ENCODE data around the gene HECTD1.
"Not testable (repeated sequence)": the region's sequence is repeated elsewhere in the genome, so short reads cannot be mapped to it uniquely, and the experiment has no call there.

Gene HECTD1

GRCh38 chr14:31224808-31225207 is 17.2 kb upstream of the HECTD1 start:
- no peak for DNase-seq

- no peak for DNase-seq
Measured at GRCh38 chr14:31223331-31223730, 15.7 kb upstream of the HECTD1 start.

- DNase-seq = no peak
Measured at GRCh38 chr14:31222834-31223233, 15.2 kb upstream of the HECTD1 start.

GRCh38 chr14:31221266-31221665 is 13.7 kb upstream of the HECTD1 start:
- DNase-seq = no peak

- no peak for DNase-seq
Measured at GRCh38 chr14:31219169-31219568, 11.6 kb upstream of the HECTD1 start.

GRCh38 chr14:31216359-31216758 is 8.8 kb upstream of the HECTD1 start:
- DNase-seq = no peak

- DNase-seq = no peak
Measured at GRCh38 chr14:31212893-31213292, 5.3 kb upstream of the HECTD1 start.

GRCh38 chr14:31209605-31210004 is 2.0 kb upstream of the HECTD1 start:
- DNase-seq = no peak

GRCh38 chr14:31208546-31209424 is 1.2 kb upstream of the HECTD1 start:
- no peak for DNase-seq

- peak; percentile 73 to 96 for DNase-seq
Measured at GRCh38 chr14:31207287-31207754, 272 bp downstream of the HECTD1 start.

GRCh38 chr14:31206536-31207286 is 882 bp downstream of the HECTD1 start:
- peak in 1 of 2 donors; percentile 0 for DNase-seq

GRCh38 chr14:31205681-31206535 is 1.7 kb downstream of the HECTD1 start:
- no peak for DNase-seq

GRCh38 chr14:31204593-31205534 is 2.7 kb downstream of the HECTD1 start:
- no peak for DNase-seq

GRCh38 chr14:31203899-31204592 is 3.5 kb downstream of the HECTD1 start:
- DNase-seq = not testable (repeated sequence)

- DNase-seq = no peak
Measured at GRCh38 chr14:31203414-31203742, 4.2 kb downstream of the HECTD1 start.

- DNase-seq = no peak
Measured at GRCh38 chr14:31201111-31201510, 6.5 kb downstream of the HECTD1 start.

- DNase-seq = no peak
Measured at GRCh38 chr14:31200702-31200990, 6.9 kb downstream of the HECTD1 start.

GRCh38 chr14:31197671-31198070 is 9.9 kb downstream of the HECTD1 start:
- DNase-seq = no peak

- no peak for DNase-seq
Measured at GRCh38 chr14:31196839-31197492, 10.6 kb downstream of the HECTD1 start.

- no peak for DNase-seq
Measured at GRCh38 chr14:31194661-31195060, 12.9 kb downstream of the HECTD1 start.

- peak in 1 of 2 donors; percentile 4 for DNase-seq
Measured at GRCh38 chr14:31194095-31194494, 13.5 kb downstream of the HECTD1 start.
